Inflammatory macrophage treated with lipopolysaccharide for 4 hours (primary cell): ENCODE data around the gene INPP4B.
A peak's percentile ranks its signal among the peaks of the same experiment; 100 is the strongest.
"Not testable (repeated sequence)": the region's sequence is repeated elsewhere in the genome, so short reads cannot be mapped to it uniquely, and the experiment has no call there.

Experiments
- DNase-seq: peaks from one replicate; pipeline ENCODE4 v3.0.0-alpha.2; 2020

The INPP4B gene

DNA sequence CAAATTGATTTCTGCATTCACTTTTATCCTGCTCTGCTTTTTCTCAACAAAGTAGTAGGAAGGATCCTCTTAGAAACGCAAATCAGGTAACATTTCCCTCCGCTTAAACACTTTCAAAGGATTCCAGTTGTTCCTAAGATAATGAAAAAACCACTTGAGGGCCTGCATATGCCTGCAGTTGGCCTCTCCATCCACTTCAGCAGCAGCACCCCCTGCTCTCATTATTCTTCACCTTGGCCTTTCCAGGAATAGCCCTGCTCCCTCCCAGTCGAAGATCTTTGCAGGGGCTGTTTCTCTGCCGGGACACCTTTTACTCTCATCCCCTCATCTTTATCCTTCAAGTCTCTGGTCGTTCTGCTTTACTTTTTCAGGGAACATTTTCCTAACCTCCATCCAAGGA, 314.0 kb downstream of the INPP4B start:
- DNase-seq: no peak

GRCh38 chr4:142530728-142531127, 315.4 kb downstream of the INPP4B start:
- DNase-seq: no peak

- DNase-seq: peak; percentile 51
These were observed 317.7 kb downstream of the INPP4B start for GRCh38 chr4:142528433-142528832.

- no peak for DNase-seq
These were observed 323.0 kb downstream of the INPP4B start for GRCh38 chr4:142523111-142523510.

DNA sequence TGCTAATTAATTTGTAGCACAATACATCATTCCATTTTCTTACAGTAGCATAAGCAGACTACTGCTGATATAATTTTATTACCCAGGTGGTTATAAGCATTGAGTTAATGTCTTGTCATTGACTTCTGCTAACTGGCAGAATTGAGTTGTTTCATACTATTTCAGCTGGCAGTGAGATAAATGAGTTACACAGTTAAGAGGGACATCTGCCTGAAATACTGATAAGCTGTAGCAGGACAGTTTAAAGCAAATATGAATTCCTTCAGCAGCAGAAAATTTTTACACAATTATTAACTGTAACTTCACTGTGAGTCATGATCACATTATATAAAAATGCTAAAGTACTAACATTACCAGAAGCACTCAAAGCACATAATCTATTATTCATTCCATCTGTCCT, 326.8 kb downstream of the INPP4B start:
- no peak for DNase-seq

DNA sequence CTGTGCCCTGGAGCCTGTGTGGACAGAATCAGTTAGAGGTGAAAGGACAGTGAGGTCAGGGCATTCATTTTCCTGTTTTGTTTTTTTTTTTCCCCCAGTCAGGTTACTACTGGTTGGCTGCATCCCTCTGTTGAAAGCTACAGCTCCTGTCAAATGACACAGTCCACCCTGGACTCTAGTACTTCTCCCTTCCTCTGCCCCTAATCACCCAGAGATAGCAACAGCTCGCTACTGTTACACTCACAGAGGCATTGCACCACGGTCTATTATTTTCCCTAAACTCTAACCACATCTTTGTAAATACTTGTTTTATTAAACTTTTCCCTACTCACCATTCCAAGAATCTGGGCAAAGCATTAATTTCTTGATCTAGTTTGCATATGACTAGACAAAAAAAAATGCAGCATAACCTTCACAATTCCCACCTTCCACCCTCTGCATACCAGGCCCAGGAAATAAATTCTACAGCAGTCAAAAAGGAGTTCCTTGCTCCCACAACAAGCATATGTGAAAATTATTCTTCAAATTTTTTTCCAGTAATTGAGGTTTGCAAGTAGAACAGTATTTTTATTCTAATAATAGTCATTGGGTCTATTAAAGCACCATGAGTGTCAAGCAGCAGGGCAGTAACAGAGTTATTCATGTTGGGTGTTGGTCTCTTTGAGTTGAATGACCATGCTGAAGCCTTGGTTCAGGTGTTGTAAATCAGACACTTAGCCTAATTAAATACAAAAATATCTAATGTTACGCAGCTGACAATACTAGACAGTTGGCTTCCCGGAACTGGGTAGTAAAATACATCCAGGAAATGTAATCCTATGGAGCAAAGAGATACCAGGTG, 329.2 kb downstream of the INPP4B start:
- no peak for DNase-seq

DNA sequence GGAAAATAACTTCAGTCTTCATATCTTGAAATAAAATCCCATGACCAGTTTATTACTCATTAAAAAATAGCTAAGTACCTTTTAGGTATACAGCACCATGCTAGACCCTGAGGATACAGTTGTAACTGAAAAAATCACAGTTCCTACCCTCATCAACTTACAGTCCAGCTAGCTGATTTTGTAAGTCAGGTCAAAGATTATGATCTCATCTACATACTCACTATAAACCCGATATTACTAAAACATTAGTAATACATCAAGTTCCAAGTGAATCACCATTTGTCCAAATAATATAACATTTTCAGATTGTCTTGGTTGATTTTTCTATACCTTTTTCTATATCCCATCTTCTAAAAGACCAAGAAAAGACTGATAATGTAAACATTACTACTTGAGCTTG, 333.9 kb downstream of the INPP4B start:
- DNase-seq: no peak

GRCh38 chr4:142509881-142510280, 336.2 kb downstream of the INPP4B start:
- no peak for DNase-seq

GRCh38 chr4:142509381-142509780, 336.7 kb downstream of the INPP4B start:
- DNase-seq: not testable (repeated sequence)

DNA sequence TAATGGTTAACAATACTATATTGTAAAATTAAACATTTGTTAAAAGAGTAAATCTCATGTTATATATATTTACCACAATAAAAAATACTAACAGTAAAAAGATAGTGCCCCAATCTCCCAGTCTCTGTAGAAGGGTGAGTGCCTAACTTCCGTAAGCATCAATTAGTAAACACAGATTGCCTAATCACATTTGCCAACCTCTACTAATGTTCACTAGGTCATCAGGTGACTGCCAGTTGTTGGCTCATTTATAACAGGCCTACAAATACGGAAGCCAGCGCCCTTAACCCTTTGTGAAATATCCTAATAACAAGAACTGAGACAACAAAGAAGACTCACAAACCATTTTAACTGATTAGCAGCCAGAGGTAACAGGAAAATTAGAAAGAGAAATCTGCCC, 345.1 kb downstream of the INPP4B start:
- DNase-seq: peak; percentile 1

DNA sequence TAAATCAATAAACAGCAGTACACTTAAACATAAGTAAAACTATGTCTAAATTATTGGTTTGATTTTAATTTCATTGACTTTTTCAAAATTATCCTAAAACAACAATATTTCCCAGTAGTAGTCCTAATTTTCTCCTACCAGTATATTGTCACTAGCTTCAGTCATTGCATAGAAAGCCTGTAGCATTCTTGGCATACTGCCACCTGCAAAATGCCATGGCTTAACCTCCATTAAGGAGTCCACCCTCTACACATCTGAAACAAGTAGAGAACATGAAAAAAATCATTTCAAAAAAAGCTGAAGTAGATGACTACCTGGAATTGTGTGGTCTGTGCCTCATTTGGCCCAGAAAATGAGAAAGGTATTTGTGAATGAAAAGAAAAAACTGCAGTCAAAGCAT, 348.5 kb downstream of the INPP4B start:
- no peak for DNase-seq

DNA sequence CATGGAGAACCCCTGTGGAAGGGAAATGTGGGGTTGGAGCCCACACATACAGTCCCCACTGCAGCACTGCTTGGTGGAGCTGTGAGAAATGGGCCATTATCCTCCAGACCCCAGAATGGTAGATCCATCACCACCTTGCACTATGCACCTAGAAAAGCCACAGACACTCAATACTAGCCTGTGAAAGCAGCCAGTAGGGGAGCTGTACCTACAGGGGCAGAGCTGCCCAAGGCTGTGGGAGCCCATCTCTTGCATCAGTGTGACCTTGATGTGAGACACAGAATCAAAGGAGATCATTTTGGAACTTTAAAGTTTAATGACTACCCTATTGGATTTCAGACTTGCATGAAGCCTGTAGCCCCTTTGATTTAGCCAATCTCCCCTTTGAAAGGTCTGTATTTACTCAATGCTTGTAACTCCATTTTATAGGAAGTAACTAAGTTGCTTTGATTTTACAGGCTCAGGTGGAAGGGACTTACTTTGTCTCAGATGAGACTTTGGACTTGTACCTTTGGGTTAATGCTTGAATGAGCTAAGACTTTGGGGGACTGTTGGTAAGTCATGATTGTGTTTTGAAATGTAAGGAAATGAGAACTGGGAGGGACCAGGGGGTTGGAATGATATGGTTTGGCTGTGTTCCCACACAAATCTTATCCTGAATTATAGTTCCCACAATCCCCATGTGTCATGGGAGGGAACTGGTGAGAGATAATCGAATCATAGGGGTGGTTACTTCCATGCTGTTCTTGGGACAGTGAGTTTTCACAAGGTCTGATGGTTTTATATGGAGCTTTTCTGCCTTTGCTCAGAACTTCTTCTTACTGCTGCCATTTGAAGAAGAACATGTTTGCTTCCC, 352.6 kb downstream of the INPP4B start:
- no peak for DNase-seq

DNA sequence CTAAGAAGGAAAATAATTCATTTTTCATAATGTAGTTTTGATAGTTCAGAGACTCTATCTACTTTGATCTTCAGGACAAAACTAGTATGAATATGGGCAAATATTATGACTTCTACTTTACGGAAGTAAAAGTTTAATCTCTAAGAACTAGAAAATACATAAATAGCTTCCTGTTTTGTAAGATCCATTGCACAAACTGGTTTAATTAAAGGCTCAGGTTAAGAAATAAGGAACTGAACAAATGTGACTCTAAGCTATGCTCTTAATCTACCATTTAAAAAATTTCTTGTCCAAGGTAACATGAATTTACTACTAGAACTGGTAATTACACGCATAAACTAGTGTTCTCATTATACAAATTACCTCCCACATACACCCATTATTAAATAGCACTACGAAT, 360.6 kb downstream of the INPP4B start:
- peak; percentile 63 for DNase-seq

DNA sequence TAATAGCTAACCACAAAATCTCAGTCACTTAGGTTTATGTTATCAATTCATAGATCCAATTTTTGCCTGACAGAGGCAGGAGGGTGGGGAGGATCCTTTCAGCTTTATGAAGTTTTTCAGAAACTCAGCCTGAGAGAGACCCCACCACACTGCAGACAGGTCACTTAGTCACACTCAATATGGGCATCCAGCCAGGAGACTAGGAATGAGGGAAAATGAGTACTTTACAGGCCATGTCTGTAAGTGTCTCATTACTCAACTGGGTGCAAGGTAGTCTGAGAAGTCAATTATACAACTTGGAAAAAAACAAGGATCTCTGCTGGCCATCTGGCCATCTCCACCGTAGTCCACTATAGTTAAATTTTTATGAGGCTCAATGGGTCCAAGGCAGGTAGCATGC, 365.9 kb downstream of the INPP4B start:
- no peak for DNase-seq

DNA sequence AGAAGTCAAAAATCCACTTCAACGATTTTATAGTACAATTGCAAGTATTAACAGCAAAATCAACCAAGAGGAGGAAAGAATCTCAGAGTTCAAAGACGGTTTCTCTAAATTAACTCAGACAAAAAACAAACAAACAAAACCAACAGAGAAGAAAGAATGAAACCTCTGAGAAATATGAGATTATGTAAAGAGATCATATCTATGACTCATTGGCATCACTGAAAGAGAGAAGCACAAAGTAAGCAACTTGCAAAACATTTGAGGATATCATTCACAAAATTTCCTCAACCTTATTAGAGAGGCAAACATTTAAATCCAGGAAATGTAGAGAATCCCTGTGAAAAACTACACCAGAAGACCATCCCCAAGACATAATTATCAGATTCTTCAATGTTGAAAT, 370.4 kb downstream of the INPP4B start:
- DNase-seq: peak; percentile 35

DNA sequence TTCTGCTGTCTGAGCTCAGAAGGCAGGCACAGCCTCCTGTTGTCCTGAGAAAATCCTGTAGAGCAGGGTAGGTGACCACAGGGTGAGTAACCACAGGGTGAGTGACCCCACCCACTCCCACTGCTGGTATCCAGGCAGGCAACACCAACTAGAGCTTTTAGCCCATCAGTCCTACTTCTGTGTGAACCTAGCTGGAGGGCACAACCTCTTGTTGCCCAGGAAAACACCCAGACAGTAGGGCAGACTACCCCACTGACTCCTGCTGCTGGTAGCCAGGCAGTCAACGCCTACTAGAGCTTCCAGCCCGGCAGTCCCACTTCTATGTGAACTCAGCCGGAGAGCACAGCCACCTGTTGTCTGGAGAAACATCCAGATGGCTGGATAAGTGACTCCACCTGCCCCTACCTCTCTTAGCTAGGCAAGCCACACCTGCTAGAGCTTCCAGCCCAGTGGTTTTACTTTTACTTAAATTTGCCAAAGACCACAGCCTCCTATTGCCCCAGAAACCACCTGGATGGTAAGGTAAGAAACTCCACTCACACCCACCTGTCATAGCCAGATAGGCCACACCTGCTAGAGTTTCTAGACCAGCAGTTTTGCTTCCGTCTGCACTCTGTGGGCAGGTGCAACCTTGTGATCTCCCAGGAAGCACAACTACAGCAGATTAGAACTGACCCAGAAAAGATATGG, 371.6 kb downstream of the INPP4B start:
- no peak for DNase-seq

- no peak for DNase-seq
These were observed 372.2 kb downstream of the INPP4B start for GRCh38 chr4:142473960-142474338.

GRCh38 chr4:142473218-142473959, 372.7 kb downstream of the INPP4B start:
- DNase-seq: no peak

GRCh38 chr4:142467088-142467487, 379.0 kb downstream of the INPP4B start:
- DNase-seq: no peak

GRCh38 chr4:142465526-142465925, 380.6 kb downstream of the INPP4B start:
- no peak for DNase-seq

DNA sequence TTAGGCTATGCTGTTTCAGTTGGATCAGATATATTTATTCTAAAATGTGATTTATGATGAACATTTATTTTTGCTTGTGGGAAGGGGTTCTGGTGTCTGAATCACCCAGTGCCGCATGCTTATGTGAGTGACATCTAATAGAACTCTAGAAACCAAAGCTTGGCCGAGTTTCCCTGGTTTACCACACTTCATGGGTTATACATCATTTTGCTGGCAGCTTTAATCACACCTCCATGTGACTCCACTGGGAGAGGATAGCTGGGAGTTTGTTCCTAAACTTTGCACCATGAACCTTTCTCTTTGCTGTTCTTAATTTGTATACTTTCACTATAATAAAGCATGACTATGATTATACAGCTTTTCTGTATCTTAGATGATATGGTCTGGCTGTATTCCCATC, 382.9 kb downstream of the INPP4B start:
- DNase-seq: no peak

DNA sequence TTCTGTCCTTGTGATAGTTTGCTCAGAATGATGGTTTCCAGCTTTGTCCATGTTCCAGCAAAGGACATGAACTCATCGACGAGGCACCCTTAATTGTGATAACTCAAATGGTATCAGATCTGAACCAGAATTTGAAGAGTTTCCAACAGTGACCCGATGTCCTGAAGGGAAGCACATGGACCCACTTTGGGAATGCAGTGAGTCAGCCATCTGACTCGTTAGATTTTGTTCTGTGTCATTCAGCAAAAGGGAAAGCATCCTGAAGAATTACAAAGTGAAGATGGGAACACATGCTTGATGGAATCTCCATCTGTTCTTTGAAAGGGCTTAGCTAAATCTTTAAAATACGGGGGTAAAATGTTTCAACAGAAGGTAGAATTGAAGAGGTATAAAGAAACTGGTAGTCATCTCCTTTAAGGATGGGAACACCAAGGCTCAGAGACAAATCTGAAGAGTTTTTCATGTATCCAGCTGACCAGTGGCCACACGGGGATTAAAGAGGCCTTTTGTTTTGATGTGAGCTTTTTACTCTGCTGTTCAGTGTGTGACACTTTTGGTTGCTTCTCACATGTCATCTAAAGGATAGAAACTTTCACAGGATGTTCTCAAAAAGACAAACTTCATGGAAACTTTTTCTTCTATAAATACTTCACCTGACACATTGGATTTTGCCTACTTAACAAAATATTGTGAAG, 393.8 kb downstream of the INPP4B start:
- DNase-seq: no peak
